ENCODE data around the gene LRRC71. TPM values are rescaled to one million over a fixed set of nuclear protein-coding genes. Genes with fewer than 3 reads are reported as not detected.

LRRC71 gene
- total and polyA plus RNA-seq, 2 of the 13 experiments (the other 11 are each of a cell fraction or from before 2014, with no cell fraction given), result not detected

- TF ChIP-seq ZNF407 (CRISPR knock-in tag; IDR thresholded peaks at IDR 0.05; ENCODE audit: not compliant biosample characterization) (peak; percentile 5), STAT5B (CRISPR knock-in tag; IDR thresholded peaks at IDR 0.05) (no peak), NFYC (CRISPR knock-in tag; IDR thresholded peaks at IDR 0.05) (no peak), EZH2 (conservative IDR thresholded peaks at IDR 0.05; ENCODE audit: low read depth, low read length) (0 out of 2 replicates have a peak, but pooled peaks have one; percentile 56), POGK (CRISPR knock-in tag; conservative IDR thresholded peaks at IDR 0.05) (no peak), SP4 (CRISPR knock-in tag; IDR thresholded peaks at IDR 0.05) (peak; percentile 16; the same call in 1 of the 2 replicates)
Observed at GRCh38 chr1:156927215-156928042, 7.0 kb downstream of the LRRC71 start (continued).

Measured in HepG2 (cell line).